ENCODE data around the gene PGAP1.
A peak's percentile ranks its signal among the peaks of the same experiment; 100 is the strongest.

PGAP1 gene

GRCh38 chr2:196801674-196802261, 124.7 kb downstream of the PGAP1 start:
- no peak for DNase-seq (ENCODE audit: low spot score)

GRCh38 chr2:196798980-196799379, 127.5 kb downstream of the PGAP1 start:
- peak; percentile 5 for DNase-seq (ENCODE audit: low spot score)

- no peak for DNase-seq (ENCODE audit: low spot score)
Measured at GRCh38 chr2:196792865-196793264, 133.6 kb downstream of the PGAP1 start.

- DNase-seq (ENCODE audit: low spot score), result no peak
Measured at GRCh38 chr2:196783431-196784094, 142.9 kb downstream of the PGAP1 start.

Data from COLO829 (cell line).